ENCODE measurements around the gene BROX. TPM values are rescaled to one million over a fixed set of nuclear protein-coding genes. Genes with fewer than 3 reads are reported as not detected.

BROX gene
- total and polyA plus RNA-seq, 10 of the 15 experiments (the other 5 are each of a cell fraction or from before 2014, with no cell fraction given), result 5.8 to 42.0 (median 16.8) TPM

DNA sequence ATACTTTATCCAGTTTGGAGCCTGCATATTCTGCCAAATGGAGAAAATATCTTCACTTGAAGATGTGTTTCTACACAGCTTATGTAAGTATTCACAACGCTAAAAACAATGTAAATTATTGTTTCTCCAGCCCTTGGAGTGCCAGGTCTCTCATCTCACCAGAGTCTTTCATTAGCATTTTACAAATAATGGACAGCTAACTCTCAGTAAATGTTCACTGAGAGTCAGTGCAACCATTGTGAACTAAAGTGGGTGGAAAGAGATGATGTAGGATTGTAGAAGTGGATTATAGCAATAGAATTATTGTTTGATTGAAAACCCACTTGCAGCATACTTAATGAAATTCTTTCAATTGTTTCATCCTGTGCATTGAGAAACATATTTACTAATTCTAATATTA is 16.4 kb downstream of the BROX start:
- 100% methylated on average over 1 of the region's 1 CpG for WGBS (ENCODE audit: insufficient coverage, insufficient replicate concordance, low lambda C conversion rate, missing lambda C conversion rate)
- SMC1A ChIA-PET (ENCODE audit: uncharacterized antibody, unreplicated experiment), result interaction anchor here (1.2 to 1.8 kb wide), 2 partner anchors 10 to 11 kb away, joined by 4 to 5 read pairs; no protein-coding TSS in a partner anchor
- no TSS peak for BruUV-seq (replicated peaks)
- Histone ChIP-seq H3K27ac (ENCODE audit: control insufficient read depth, insufficient read depth) (no peak overlapping the region), H2AFZ (ENCODE audit: control insufficient read depth, low read depth, low read length) (no peak overlapping the region), H4K20me1 (ENCODE audit: control insufficient read depth, insufficient read depth) (no peaks in the 10 kb centered on the region), H3K36me3 (ENCODE audit: control insufficient read depth in 2 of 2, insufficient read depth in 2 of 2, low read length in 1 of 2) (peaks cover 5 to 12% of the 10 kb centered on the region in 2 experiments), H3K79me2 (ENCODE audit: control insufficient read depth, insufficient read depth, low read length) (no peaks in the 10 kb centered on the region), H3K27me3 (replicated peaks in 1 of 2; ENCODE audit: control insufficient read depth in 2 of 2, insufficient read depth in 2 of 2, low read length in 1 of 2) (no peaks in the 10 kb centered on the region), H3K9me3 (replicated peaks; ENCODE audit: control insufficient read depth, insufficient read depth, low read length) (no peaks in the 10 kb centered on the region), H3K4me2 (ENCODE audit: control insufficient read depth, insufficient read depth) (no peak overlapping the region), H3K4me3 (no peak overlapping the region), H3K4me1 (ENCODE audit: control insufficient read depth, insufficient read depth, low read length) (peaks cover 15% of the 10 kb centered on the region), H3K9ac (ENCODE audit: control insufficient read depth, insufficient read depth, low read length) (no peak overlapping the region)
- POLR2A ChIA-PET, result no interaction called here
- ATAC-seq (no peak), FAIRE-seq (no peak), DNase-seq (ENCODE audit: low read depth, low spot score) (no peak)
- intact Hi-C loops (cut with micrococcal nuclease; ENCODE audit: unreplicated experiment), result no loop called here
- RAD21 ChIA-PET (ENCODE audit: unreplicated experiment), result no interaction called here
- CTCF ChIA-PET, result interaction anchor here (1.2 kb wide), 1 partner anchor 8 kb away, joined by 3 read pairs; the partner anchor contains the start of gene FAM177B
- in situ Hi-C loops (cut with MboI), result no loop called here
- TF ChIP-seq GABPA (IDR thresholded peaks at IDR 0.05; ENCODE audit: low read depth) (no peak), NBN (IDR thresholded peaks at IDR 0.05) (no peak), MXI1 (IDR thresholded peaks at IDR 0.05; ENCODE audit: low read depth, low read length) (no peak), FOXK2 (IDR thresholded peaks at IDR 0.05) (no peak), EED (IDR thresholded peaks at IDR 0.05; ENCODE audit: low read depth) (no peak), CHD4 (IDR thresholded peaks at IDR 0.05) (no peak), MYC (IDR thresholded peaks at IDR 0.05; ENCODE audit: insufficient read depth, insufficient read length, insufficient replicate concordance, low read length, severe bottlenecking) (no peak), NR2C2 (IDR thresholded peaks at IDR 0.05; ENCODE audit: borderline replicate concordance, control insufficient read depth, insufficient read length, low read depth) (no peak), SP1 (IDR thresholded peaks at IDR 0.05; ENCODE audit: low read depth, low read length) (no peak), ZNF207 (IDR thresholded peaks at IDR 0.05; ENCODE audit: borderline replicate concordance) (no peak)
- TF ChIP-seq, protein P1, sequence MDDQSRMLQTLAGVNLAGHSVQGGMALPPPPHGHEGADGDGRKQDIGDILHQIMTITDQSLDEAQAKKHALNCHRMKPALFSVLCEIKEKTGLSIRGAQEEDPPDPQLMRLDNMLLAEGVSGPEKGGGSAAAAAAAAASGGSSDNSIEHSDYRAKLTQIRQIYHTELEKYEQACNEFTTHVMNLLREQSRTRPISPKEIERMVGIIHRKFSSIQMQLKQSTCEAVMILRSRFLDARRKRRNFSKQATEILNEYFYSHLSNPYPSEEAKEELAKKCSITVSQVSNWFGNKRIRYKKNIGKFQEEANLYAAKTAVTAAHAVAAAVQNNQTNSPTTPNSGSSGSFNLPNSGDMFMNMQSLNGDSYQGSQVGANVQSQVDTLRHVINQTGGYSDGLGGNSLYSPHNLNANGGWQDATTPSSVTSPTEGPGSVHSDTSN (IDR thresholded peaks at IDR 0.05; ENCODE audit: insufficient replicate concordance, low read depth, low read length), result no peak
- TF ChIP-seq, protein P2, sequence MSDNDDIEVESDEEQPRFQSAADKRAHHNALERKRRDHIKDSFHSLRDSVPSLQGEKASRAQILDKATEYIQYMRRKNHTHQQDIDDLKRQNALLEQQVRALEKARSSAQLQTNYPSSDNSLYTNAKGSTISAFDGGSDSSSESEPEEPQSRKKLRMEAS (IDR thresholded peaks at IDR 0.05; ENCODE audit: low read depth, low read length), result no peak
- TF ChIP-seq, protein P3, sequence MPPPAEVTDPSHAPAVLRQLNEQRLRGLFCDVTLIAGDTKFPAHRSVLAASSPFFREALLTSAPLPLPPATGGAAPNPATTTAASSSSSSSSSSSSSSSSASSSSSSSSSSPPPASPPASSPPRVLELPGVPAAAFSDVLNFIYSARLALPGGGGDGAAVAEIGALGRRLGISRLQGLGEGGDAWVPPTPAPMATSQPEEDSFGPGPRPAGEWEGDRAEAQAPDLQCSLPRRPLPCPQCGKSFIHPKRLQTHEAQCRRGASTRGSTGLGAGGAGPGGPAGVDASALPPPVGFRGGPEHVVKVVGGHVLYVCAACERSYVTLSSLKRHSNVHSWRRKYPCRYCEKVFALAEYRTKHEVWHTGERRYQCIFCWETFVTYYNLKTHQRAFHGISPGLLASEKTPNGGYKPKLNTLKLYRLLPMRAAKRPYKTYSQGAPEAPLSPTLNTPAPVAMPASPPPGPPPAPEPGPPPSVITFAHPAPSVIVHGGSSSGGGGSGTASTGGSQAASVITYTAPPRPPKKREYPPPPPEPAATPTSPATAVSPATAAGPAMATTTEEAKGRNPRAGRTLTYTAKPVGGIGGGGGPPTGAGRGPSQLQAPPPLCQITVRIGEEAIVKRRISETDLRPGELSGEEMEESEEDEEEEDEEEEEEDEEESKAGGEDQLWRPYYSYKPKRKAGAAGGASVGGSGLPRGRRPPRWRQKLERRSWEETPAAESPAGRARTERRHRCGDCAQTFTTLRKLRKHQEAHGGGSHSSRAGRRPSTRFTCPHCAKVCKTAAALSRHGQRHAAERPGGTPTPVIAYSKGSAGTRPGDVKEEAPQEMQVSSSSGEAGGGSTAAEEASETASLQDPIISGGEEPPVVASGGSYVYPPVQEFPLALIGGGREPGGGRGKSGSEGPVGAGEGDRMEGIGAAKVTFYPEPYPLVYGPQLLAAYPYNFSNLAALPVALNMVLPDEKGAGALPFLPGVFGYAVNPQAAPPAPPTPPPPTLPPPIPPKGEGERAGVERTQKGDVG (CRISPR knock-in tag; IDR thresholded peaks at IDR 0.05), result no peak
- TF ChIP-seq, protein P4, sequence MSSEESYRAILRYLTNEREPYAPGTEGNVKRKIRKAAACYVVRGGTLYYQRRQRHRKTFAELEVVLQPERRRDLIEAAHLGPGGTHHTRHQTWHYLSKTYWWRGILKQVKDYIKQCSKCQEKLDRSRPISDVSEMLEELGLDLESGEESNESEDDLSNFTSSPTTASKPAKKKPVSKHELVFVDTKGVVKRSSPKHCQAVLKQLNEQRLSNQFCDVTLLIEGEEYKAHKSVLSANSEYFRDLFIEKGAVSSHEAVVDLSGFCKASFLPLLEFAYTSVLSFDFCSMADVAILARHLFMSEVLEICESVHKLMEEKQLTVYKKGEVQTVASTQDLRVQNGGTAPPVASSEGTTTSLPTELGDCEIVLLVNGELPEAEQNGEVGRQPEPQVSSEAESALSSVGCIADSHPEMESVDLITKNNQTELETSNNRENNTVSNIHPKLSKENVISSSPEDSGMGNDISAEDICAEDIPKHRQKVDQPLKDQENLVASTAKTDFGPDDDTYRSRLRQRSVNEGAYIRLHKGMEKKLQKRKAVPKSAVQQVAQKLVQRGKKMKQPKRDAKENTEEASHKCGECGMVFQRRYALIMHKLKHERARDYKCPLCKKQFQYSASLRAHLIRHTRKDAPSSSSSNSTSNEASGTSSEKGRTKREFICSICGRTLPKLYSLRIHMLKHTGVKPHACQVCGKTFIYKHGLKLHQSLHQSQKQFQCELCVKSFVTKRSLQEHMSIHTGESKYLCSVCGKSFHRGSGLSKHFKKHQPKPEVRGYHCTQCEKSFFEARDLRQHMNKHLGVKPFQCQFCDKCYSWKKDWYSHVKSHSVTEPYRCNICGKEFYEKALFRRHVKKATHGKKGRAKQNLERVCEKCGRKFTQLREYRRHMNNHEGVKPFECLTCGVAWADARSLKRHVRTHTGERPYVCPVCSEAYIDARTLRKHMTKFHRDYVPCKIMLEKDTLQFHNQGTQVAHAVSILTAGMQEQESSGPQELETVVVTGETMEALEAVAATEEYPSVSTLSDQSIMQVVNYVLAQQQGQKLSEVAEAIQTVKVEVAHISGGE (CRISPR knock-in tag; IDR thresholded peaks at IDR 0.05), result no peak
